ENCODE results near the gene ACYP1. TPM values are rescaled to one million over a fixed set of nuclear protein-coding genes. Genes with fewer than 3 reads are reported as not detected.

ACYP1 gene
- total RNA-seq, 1 experiment from 2014 or later: 11.7 TPM

- Mint-ChIP-seq H3K9me3 (ENCODE audit: unreplicated experiment) (no peaks in the 10 kb centered on the region), H3K4me3 (ENCODE audit: unreplicated experiment) (no peak overlapping the region), H3K36me3 (ENCODE audit: insufficient read depth, unreplicated experiment) (peaks cover 98% of the 10 kb centered on the region), H3K27ac (ENCODE audit: low read depth, unreplicated experiment) (no peak overlapping the region), H3K4me1 (ENCODE audit: insufficient read depth, unreplicated experiment) (no peaks in the 10 kb centered on the region), H3K27me3 (ENCODE audit: insufficient read depth, unreplicated experiment) (no peaks in the 10 kb centered on the region)
- intact Hi-C loops (cut with micrococcal nuclease): loop anchor here (1.0 to 2.0 kb wide), 4 partner anchors 82 to 227 kb away; no protein-coding TSS in a partner anchor
- ChIA-PET CTCF (interaction anchor here (0.5 to 5.5 kb wide), 72 partner anchors 8 to 1414 kb away, joined by 3 to 69 read pairs (median 4); partner anchors contain the start of genes ACYP1, PROX2, RPS6KL1 and ZC2HC1C), POLR2A (interaction anchor here (0.8 to 3.6 kb wide), 5 partner anchors 19 to 228 kb away, joined by 3 to 11 read pairs (median 3); partner anchors contain the start of genes ACYP1, DLST and ZC2HC1C)
- DNase-seq (ENCODE audit: unreplicated experiment): peak; percentile 72
- BruUV-seq (replicated peaks): no TSS peak
- peak; percentile 75 for TF ChIP-seq CTCF (IDR thresholded peaks at IDR 0.05; ENCODE audit: unreplicated experiment)
Observed at GRCh38 chr14:75088566-75089373, 24.9 kb upstream of the ACYP1 start.

- DNase-seq (ENCODE audit: unreplicated experiment): no peak
- no peak overlapping the region for H3K27ac Mint-ChIP-seq (ENCODE audit: low read depth, unreplicated experiment)
- no peak for TF ChIP-seq CTCF (IDR thresholded peaks at IDR 0.05; ENCODE audit: unreplicated experiment)
- H3K4me3 Mint-ChIP-seq (ENCODE audit: unreplicated experiment): no peak overlapping the region
- intact Hi-C loops (cut with micrococcal nuclease): loop anchor here (1.0 to 2.0 kb wide), 4 partner anchors 81 to 227 kb away; no protein-coding TSS in a partner anchor
- ChIA-PET CTCF (interaction anchor here (0.6 to 5.5 kb wide), 62 partner anchors 8 to 1414 kb away, joined by 3 to 69 read pairs (median 5); partner anchors contain the start of genes ACYP1, PROX2 and RPS6KL1), POLR2A (interaction anchor here (0.8 to 3.6 kb wide), 5 partner anchors 18 to 228 kb away, joined by 3 to 11 read pairs (median 3); partner anchors contain the start of genes ACYP1, DLST and ZC2HC1C)
- no peaks in the 10 kb centered on the region for H3K4me1 Mint-ChIP-seq (ENCODE audit: insufficient read depth, unreplicated experiment)
- no TSS peak for BruUV-seq (replicated peaks)
- H3K27me3 Mint-ChIP-seq (ENCODE audit: insufficient read depth, unreplicated experiment): no peaks in the 10 kb centered on the region
- peaks cover 99% of the 10 kb centered on the region for H3K36me3 Mint-ChIP-seq (ENCODE audit: insufficient read depth, unreplicated experiment)
- no peaks in the 10 kb centered on the region for H3K9me3 Mint-ChIP-seq (ENCODE audit: unreplicated experiment)
Observed at GRCh38 chr14:75088153-75088552, 24.3 kb upstream of the ACYP1 start.

DNA sequence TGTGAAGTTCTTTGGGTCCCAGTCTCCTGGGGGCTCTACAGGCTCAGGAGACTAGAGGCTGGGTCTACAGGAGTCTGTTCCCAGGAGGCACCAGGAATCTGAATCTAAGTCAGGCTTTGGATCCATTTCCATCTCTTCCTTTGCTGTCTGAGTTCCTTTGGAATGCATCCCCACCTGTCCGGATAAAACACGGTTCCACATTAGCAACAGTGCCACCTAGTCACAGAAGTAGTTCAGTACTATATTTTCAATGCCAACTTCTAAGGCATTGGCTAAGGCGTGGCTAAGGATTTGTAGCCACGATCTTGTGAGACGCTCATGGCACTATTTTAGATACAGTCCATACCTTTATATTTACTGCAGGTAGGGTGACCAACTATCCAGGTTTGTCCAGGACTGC is 20.7 kb upstream of the ACYP1 start:
- no peaks in the 10 kb centered on the region for H3K27me3 Mint-ChIP-seq (ENCODE audit: insufficient read depth, unreplicated experiment)
- ChIA-PET POLR2A (interaction anchor here (1.7 kb wide), 1 partner anchor 15 kb away, joined by 5 read pairs; the partner anchor contains the start of gene ZC2HC1C), CTCF (interaction anchor here (0.6 to 1.7 kb wide), 5 partner anchors 14 to 305 kb away, joined by 3 to 4 read pairs (median 3); no protein-coding TSS in a partner anchor)
- BruUV-seq (replicated peaks): no TSS peak
- TF ChIP-seq CTCF (IDR thresholded peaks at IDR 0.05; ENCODE audit: unreplicated experiment): peak; percentile 7
- H3K9me3 Mint-ChIP-seq (ENCODE audit: unreplicated experiment): no peaks in the 10 kb centered on the region
- peak overlapping the region; percentile 42 for H3K27ac Mint-ChIP-seq (ENCODE audit: low read depth, unreplicated experiment)
- no peaks in the 10 kb centered on the region for H3K4me1 Mint-ChIP-seq (ENCODE audit: insufficient read depth, unreplicated experiment)
- peaks cover 80% of the 10 kb centered on the region for H3K36me3 Mint-ChIP-seq (ENCODE audit: insufficient read depth, unreplicated experiment)
- peak; percentile 19 for DNase-seq (ENCODE audit: unreplicated experiment)
- intact Hi-C loops (cut with micrococcal nuclease): no loop called here
- no peak overlapping the region for H3K4me3 Mint-ChIP-seq (ENCODE audit: unreplicated experiment)

GRCh38 chr14:75083271-75083670 is 19.4 kb upstream of the ACYP1 start:
- Mint-ChIP-seq H3K27me3 (ENCODE audit: insufficient read depth, unreplicated experiment) (no peaks in the 10 kb centered on the region), H3K36me3 (ENCODE audit: insufficient read depth, unreplicated experiment) (peaks cover 70% of the 10 kb centered on the region), H3K4me1 (ENCODE audit: insufficient read depth, unreplicated experiment) (no peaks in the 10 kb centered on the region), H3K9me3 (ENCODE audit: unreplicated experiment) (no peaks in the 10 kb centered on the region), H3K27ac (ENCODE audit: low read depth, unreplicated experiment) (no peak overlapping the region), H3K4me3 (ENCODE audit: unreplicated experiment) (no peak overlapping the region)
- no peak for TF ChIP-seq CTCF (IDR thresholded peaks at IDR 0.05; ENCODE audit: unreplicated experiment)
- no peak for DNase-seq (ENCODE audit: unreplicated experiment)
- ChIA-PET CTCF (interaction anchor here (0.5 to 1.5 kb wide), 7 partner anchors 9 to 544 kb away, joined by 3 to 5 read pairs (median 3); no protein-coding TSS in a partner anchor), POLR2A (interaction anchor here (0.6 to 1.7 kb wide), 2 partner anchors 14 to 225 kb away, joined by 3 to 5 read pairs; partner anchors contain the start of gene ZC2HC1C)
- intact Hi-C loops (cut with micrococcal nuclease): no loop called here
- no TSS peak for BruUV-seq (replicated peaks)

Measured in MCF 10A (cell line).